Ovary (tissue), 9 donors: ENCODE results near the gene PDX1. TPM values are rescaled to one million over a fixed set of nuclear protein-coding genes. Genes with fewer than 3 reads are reported as not detected.

Experiments
- DNase-seq, 5 donors: peaks; one replicate each; pipeline ENCODE4 v3.0.0-alpha.2; 2019 to 2020
- H3K27ac ChIP-seq, 2 donors: fragments of 200-600 bp; one replicate each; pipeline versions ENCODE4 v1.5.1 to v1.8.0; 2019 to 2022
- H3K27me3 ChIP-seq: fragments of 200-600 bp; one replicate; pipeline ENCODE4 v1.8.0; 2022
- H3K36me3 ChIP-seq: fragments of 200-600 bp; sonication (generic); one replicate; pipeline ENCODE4 v1.5.1; 2019
- H3K4me1 ChIP-seq: one replicate; pipeline ENCODE4 v1.8.1; 2013; ENCODE audit warnings: mild to moderate bottlenecking, moderate library complexity; ENCODE audit not compliant: insufficient read depth
- H3K4me3 ChIP-seq: fragments of 200-600 bp; sonication (generic); one replicate; pipeline ENCODE4 v1.5.1; 2017
- H3K9me3 ChIP-seq, 2 donors: fragments of 200-600 bp in 1 of 2; sonication (generic) in 1 of 2; one replicate each; pipeline versions ENCODE4 v1.5.1 to v1.8.1; 2013 to 2019; ENCODE audit warnings: mild to moderate bottlenecking in 1 of 2, moderate library complexity in 1 of 2
- CTCF ChIP-seq, 3 donors: fragments of 450-650 bp in 2 of 3; fragments of 200-600 bp in 1 of 3; IDR thresholded peaks; one replicate each; pipeline versions ENCODE4 v1.5.1 to v1.8.0; 2016 to 2022; ENCODE audit warnings: antibody characterized with exemption in 3 of 3, mild to moderate bottlenecking in 1 of 3
- EP300 ChIP-seq: sonication (generic); formaldehyde crosslinking; IDR thresholded peaks from one replicate; pipeline ENCODE4 v1.6.1; 2017; ENCODE audit warnings: antibody characterized with exemption
- POLR2A ChIP-seq: fragments of 450-650 bp; IDR thresholded peaks from one replicate; pipeline ENCODE4 v1.6.1; 2017; ENCODE audit warnings: antibody characterized with exemption, mild to moderate bottlenecking, moderate library complexity
- WGBS, 3 donors: extraction: QIAGEN DNeasy Blood & Tissue Kit in 1 of 3; methylation state at CpG; one replicate each; pipeline versions ENCODE4 v1.1.5 to v1.1.7; 2013 to 2017; 5-methylcytosine and 5-hydroxymethylcytosine counted together
- intact Hi-C, 4 donors: fragments of 100-400 bp; cut with DNase I; formaldehyde crosslinking; loops; one replicate each; pipeline versions ENCODE4 v1.11.0 to v1.15.1; 2022 to 2023
- polyA plus RNA-seq, 2 donors: library from polyadenylated mRNA; stranded (reverse); fragments of 200-250 nt in 1 of 2; fragments of 350-450 nt in 1 of 2; fragmentation: Illumina TruSeq in 1 of 2; extraction: RNeasy Lipid Tissue Mini Kit (QIAGEN cat#74804) in 1 of 2; gene quantifications; one replicate each; pipeline ENCODE4 v1.2.3, GENCODE V29; 2013 to 2014
- total RNA-seq, 7 donors: library from RNA; depleted of rRNA in 2 of 7; stranded (reverse); fragments of >200 nt in 2 of 7; fragmentation: NEBNext Ultra II Directional in 3 of 7; extraction: Animal tissue kit (Norgen Biotek cat#: 25700) in 3 of 7; gene quantifications; one replicate each; pipeline versions ENCODE4 v1.1.0 to v1.2.4, GENCODE V29; 2016 to 2023
- donor health status: DM: no; HTN: no; CAD: no; lungs with moderate emphysema.
- donor health status: DM: no; HTN: no; CAD: no.
- donor health status: Bipolar disorder and iron deficiency.
- donor health status: DM: yes; HTN: yes; CAD: no.
- donor health status: DM: no; HTN: no; CAD: no.
- donor health status: DM: yes; HTN: yes; CAD: no.

Gene PDX1
- total and polyA plus RNA-seq, 9 donors = not detected

- intact Hi-C loops = no loop called here
- Histone ChIP-seq H3K36me3 (no peaks in the 10 kb centered on the region), H3K27ac (no peak overlapping the region), H3K4me3 (no peak overlapping the region), H3K9me3 (no peaks in the 10 kb centered on the region), H3K27me3 (peaks cover 4% of the 10 kb centered on the region), H3K4me1 (peaks cover 1% of the 10 kb centered on the region)
- TF ChIP-seq EP300 (no peak), CTCF (IDR thresholded peaks at IDR 0.05) (no peak), POLR2A (no peak)
- DNase-seq = no peak
- WGBS, 3 donors = 2 to 3% (median 3%) methylated on average over 44 to 46 of the region's 46 CpGs
Observed at GRCh38 chr13:27924529-27925141, 4.8 kb downstream of the PDX1 start.

DNA sequence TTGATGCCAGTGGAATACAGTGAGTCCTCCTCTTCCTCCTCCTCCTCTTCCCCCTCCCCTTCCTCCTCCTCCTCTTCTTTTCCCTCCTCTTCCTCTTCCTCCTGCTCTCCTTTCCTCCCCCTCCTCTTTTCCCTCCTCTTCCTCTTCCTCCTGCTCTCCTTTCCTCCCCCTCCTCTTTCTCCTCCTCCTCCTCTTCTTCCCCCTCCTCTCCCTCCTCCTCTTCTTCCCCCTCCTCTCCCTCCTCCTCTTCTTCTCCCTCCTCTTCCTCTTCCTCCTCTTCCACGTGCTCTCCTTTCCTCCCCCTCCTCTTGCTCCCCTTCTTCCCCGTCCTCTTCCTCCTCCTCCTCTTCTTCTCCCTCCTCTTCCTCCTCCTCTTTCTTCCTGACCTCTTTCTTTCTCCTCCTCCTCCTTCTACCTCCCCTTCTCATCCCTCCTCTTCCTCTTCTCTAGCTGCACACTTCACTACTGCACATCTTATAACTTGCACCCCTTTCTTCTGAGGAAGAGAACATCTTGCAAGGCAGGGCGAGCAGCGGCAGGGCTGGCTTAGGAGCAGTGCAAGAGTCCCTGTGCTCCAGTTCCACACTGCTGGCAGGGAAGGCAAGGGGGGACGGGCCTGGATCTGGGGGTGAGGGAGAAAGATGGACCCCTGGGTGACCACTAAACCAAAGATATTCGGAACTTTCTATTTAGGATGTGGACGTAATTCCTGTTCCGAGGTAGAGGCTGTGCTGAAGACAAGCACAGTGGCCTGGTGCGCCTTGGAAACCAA lies 5.6 kb downstream of the PDX1 start:
- Histone ChIP-seq H3K4me3 (no peak overlapping the region), H3K36me3 (no peaks in the 10 kb centered on the region), H3K27ac (no peak overlapping the region), H3K4me1 (peaks cover 1% of the 10 kb centered on the region), H3K27me3 (peaks cover 4% of the 10 kb centered on the region), H3K9me3 (no peaks in the 10 kb centered on the region)
- TF ChIP-seq POLR2A = no peak
- no peak for TF ChIP-seq EP300
- no peak for TF ChIP-seq CTCF (IDR thresholded peaks at IDR 0.05)
- WGBS, 3 donors = 17 to 19% (median 19%) methylated on average over 9 of the region's 9 CpGs
- no peak for DNase-seq
- intact Hi-C loops = no loop called here

- intact Hi-C loops = no loop called here
- Histone ChIP-seq H3K4me3 (no peak overlapping the region), H3K36me3 (no peaks in the 10 kb centered on the region), H3K27ac (no peak overlapping the region), H3K9me3 (no peaks in the 10 kb centered on the region), H3K4me1 (no peaks in the 10 kb centered on the region), H3K27me3 (peaks cover 4% of the 10 kb centered on the region)
- no peak for TF ChIP-seq CTCF (IDR thresholded peaks at IDR 0.05)
- no peak for TF ChIP-seq POLR2A
- no peak for TF ChIP-seq EP300
- no peak for DNase-seq
- 2% methylated on average over 35 of the region's 35 CpGs for WGBS, 3 donors
Observed at GRCh38 chr13:27926644-27927434, 7.0 kb downstream of the PDX1 start.

DNA sequence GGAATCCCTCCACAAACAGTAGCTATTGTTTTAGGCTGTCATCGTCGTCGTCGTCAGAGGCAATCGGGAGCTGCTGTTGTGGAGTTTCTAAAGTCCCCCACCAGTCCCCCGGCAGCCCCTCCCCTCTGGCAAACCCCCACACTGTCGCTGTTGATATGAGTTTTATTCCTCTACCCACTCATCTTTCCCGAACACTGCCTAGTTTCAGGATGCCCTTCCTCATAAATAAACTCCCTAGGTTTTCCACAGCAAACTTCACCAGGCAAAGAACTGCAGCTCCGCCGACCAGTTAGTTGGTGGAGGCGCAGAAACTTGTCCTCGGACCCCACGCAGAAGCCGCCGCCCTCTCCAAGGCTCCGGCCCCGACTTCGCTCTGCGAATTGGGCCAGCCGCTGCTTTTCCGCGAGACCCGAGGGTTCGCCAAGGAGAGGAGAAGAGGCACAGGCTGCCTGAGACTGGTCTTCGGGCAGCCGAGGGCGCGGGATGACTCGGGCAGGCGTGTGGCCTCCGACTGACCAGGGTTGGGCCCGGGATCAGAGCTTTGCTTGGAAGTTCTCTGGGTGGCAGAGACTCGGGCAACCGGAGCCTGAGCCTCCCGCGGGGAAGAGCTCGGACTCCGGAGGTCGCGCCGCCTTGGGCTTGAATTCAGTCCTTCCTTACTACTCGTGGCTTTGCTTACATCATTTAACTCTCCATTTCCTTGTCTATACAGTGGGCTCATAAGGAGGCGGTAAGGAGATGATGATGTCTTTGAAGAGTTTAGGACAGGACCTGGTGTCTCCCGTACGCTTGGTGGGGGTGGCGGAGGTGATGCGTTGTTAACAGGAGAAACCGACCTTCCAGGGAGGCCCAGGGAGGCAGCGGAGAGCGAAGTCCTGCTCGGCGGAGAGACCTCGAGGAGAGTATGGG lies 7.9 kb downstream of the PDX1 start:
- H3K4me3 ChIP-seq = no peak overlapping the region
- no peaks in the 10 kb centered on the region for H3K36me3 ChIP-seq
- H3K27ac ChIP-seq = no peak overlapping the region
- H3K27me3 ChIP-seq = peaks cover 4% of the 10 kb centered on the region
- no peaks in the 10 kb centered on the region for H3K4me1 ChIP-seq
- no peaks in the 10 kb centered on the region for H3K9me3 ChIP-seq
- intact Hi-C loops = no loop called here
- WGBS, 3 donors = 1 to 2% (median 2%) methylated on average over 53 of the region's 53 CpGs
- no peak for TF ChIP-seq POLR2A
- TF ChIP-seq CTCF (IDR thresholded peaks at IDR 0.05) = no peak
- no peak for TF ChIP-seq EP300
- no peak for DNase-seq
